HCT116 (cell line): ENCODE data around the gene HDAC1. TPM values are rescaled to one million over a fixed set of nuclear protein-coding genes. Genes with fewer than 3 reads are reported as not detected.

Experiments
- ATAC-seq: fragments of 200-7000 bp; cut with Tn5 transposase; 2 replicates; pipeline ENCODE4 v1.9.1; 2020; ENCODE audit warnings: mild to moderate bottlenecking, moderate library complexity
- BruUV-seq: library from RNA; stranded (reverse); fragments of 400-500 nt; replicated peaks from 2 replicates; lab custom pipeline; 2021; lab: Mats Ljungman, UMichigan
- CTCF ChIA-PET: fragments of 300-600 bp; sonication (Branson Sonifier 250); formaldehyde crosslinking; loops from one replicate; lab custom pipeline; 2021; ENCODE audit warnings: antibody characterized with exemption; lab: Charles Lee
- POLR2A ChIA-PET: fragments of 300-600, 350-600 bp; sonication (Branson Sonifier 250); formaldehyde crosslinking; loops from one replicate; lab custom pipeline; 2021; ENCODE audit warnings: antibody characterized with exemption; lab: Charles Lee
- RAD21 ChIA-PET, 2 experiments: fragments of 300-600 bp; sonication (Branson Sonifier 250); formaldehyde crosslinking; loops; one replicate each; lab custom pipeline; 2023; ENCODE audit warnings: low total read pairs in 2 of 2; ENCODE audit not compliant: uncharacterized antibody in 2 of 2, unreplicated experiment in 2 of 2, low non-redundant PET in 1 of 2; lab: Charles Lee
- DNase-seq: peaks from one replicate; pipeline ENCODE4 v3.0.0-alpha.2; 2010; ENCODE audit warnings: low read depth, low spot score
- H2AFZ ChIP-seq: fragments of 200-600 bp; shearing (Covaris generic), sonication (generic); 2 replicates; pipeline ENCODE4 v1.6.1; 2017; ENCODE audit warnings: low read depth, mixed run types, mixed read lengths, antibody characterized with exemption, low read length; ENCODE audit not compliant: poor library complexity, severe bottlenecking
- H3K27ac ChIP-seq: 2 replicates; pipeline ENCODE4 v1.5.1; 2012; ENCODE audit warnings: low read depth, low read length
- H3K27me3 ChIP-seq: fragments of 200-600 bp; sonication (generic); 2 replicates; pipeline ENCODE4 v1.6.1; 2016; ENCODE audit warnings: mixed run types, low read length, mixed read lengths; ENCODE audit not compliant: insufficient read depth
- H3K36me3 ChIP-seq, 2 experiments: fragments of 200-500 bp in 1 of 2; fragments of 200-600 bp in 1 of 2; sonication (Bioruptor generic) in 1 of 2; sonication (generic) in 1 of 2; 2 replicates each; pipeline versions ENCODE4 v1.5.1 to v1.6.1; 2014 to 2016; ENCODE audit warnings: low read length in 2 of 2, inconsistent platforms in 1 of 2, mixed read lengths in 1 of 2, mixed run types in 1 of 2; ENCODE audit not compliant: insufficient read depth in 2 of 2, control insufficient read depth in 1 of 2
- H3K4me1 ChIP-seq, 2 experiments: fragments of 200-600 bp in 1 of 2; sonication (generic) in 1 of 2; 2 replicates each; pipeline versions ENCODE4 v1.5.1 to v1.6.1; 2012 to 2017; ENCODE audit warnings: low read length in 2 of 2, inconsistent platforms in 1 of 2, mild to moderate bottlenecking in 1 of 2, mixed read lengths in 1 of 2, mixed run types in 1 of 2, moderate library complexity in 1 of 2; ENCODE audit not compliant: insufficient read depth in 2 of 2, control insufficient read depth in 1 of 2
- H3K4me2 ChIP-seq: fragments of 200-600 bp; sonication (generic); 2 replicates; pipeline ENCODE4 v1.6.1; 2017; ENCODE audit warnings: mixed run types, low read length, mixed read lengths
- H3K4me3 ChIP-seq, 2 experiments: fragments of 200-600 bp in 1 of 2; sonication (generic) in 1 of 2; replicated peaks in 1 of 2; 2 replicates each; pipeline ENCODE4 v1.5.1; 2011 to 2016; ENCODE audit warnings: low read length in 2 of 2, control low read depth in 1 of 2, low read depth in 1 of 2, mild to moderate bottlenecking in 1 of 2, mixed read lengths in 1 of 2, mixed run types in 1 of 2
- H3K79me2 ChIP-seq: fragments of 200-600 bp; sonication (generic); 2 replicates; pipeline ENCODE4 v1.6.1; 2017; ENCODE audit warnings: mild to moderate bottlenecking, mixed run types, low read length, moderate library complexity, mixed read lengths; ENCODE audit not compliant: insufficient read depth
- H3K9ac ChIP-seq: fragments of 200-600 bp; sonication (generic); 2 replicates; pipeline ENCODE4 v1.6.1; 2016; ENCODE audit warnings: low read length, mixed read lengths
- H3K9me2 ChIP-seq: fragments of 200-600 bp; sonication (generic), shearing (Covaris generic); 2 replicates; pipeline ENCODE4 v1.6.1; 2017; ENCODE audit warnings: mixed run types, mild to moderate bottlenecking, moderate library complexity; ENCODE audit not compliant: insufficient read depth
- H3K9me3 ChIP-seq, 2 experiments: fragments of 200-500 bp in 1 of 2; fragments of 200-600 bp in 1 of 2; sonication (Bioruptor generic) in 1 of 2; sonication (generic) in 1 of 2; 2 replicates each; pipeline ENCODE4 v1.6.1; 2014 to 2017; ENCODE audit warnings: low read length in 2 of 2, mixed read lengths in 2 of 2, inconsistent platforms in 1 of 2, low read depth in 1 of 2, mild to moderate bottlenecking in 1 of 2, mixed run types in 1 of 2, moderate library complexity in 1 of 2; ENCODE audit not compliant: control insufficient read depth in 1 of 2, insufficient read depth in 1 of 2
- H4K20me1 ChIP-seq: fragments of 200-600 bp; sonication (generic), shearing (Covaris generic); 2 replicates; pipeline ENCODE4 v1.6.1; 2017; ENCODE audit warnings: mixed run types, mild to moderate bottlenecking, moderate library complexity; ENCODE audit not compliant: insufficient read depth
- ATF3 ChIP-seq: IDR thresholded peaks from 2 replicates; pipeline ENCODE4 v1.6.1; 2012
- CBX3 ChIP-seq: IDR thresholded peaks from 2 replicates; pipeline ENCODE4 v1.6.1; 2012; ENCODE audit warnings: low read depth
- CEBPB ChIP-seq: IDR thresholded peaks from 2 replicates; pipeline ENCODE4 v1.6.1; 2012; ENCODE audit warnings: low read depth
- ELF1 ChIP-seq: IDR thresholded peaks from 2 replicates; pipeline ENCODE4 v1.6.1; 2012; ENCODE audit warnings: low read depth, borderline replicate concordance
- EZH2 ChIP-seq: fragments of 200-600 bp; sonication (generic); IDR thresholded peaks from 2 replicates; pipeline ENCODE4 v1.6.1; 2017; ENCODE audit warnings: antibody characterized with exemption, mixed run types
- EZH2phosphoT487 ChIP-seq: fragments of 200-600 bp; IDR thresholded peaks from 2 replicates; pipeline ENCODE4 v1.6.1; 2018; ENCODE audit warnings: antibody characterized with exemption, borderline replicate concordance
- FOSL1 ChIP-seq: IDR thresholded peaks from 2 replicates; pipeline ENCODE4 v1.6.1; 2012; ENCODE audit warnings: low read depth
- POLR2A ChIP-seq: IDR thresholded peaks from 2 replicates; pipeline ENCODE4 v1.7.0; 2011; ENCODE audit warnings: borderline replicate concordance; ENCODE audit not compliant: insufficient read depth, insufficient read length; ENCODE audit errors: extremely low read depth
- POLR2AphosphoS5 ChIP-seq: IDR thresholded peaks from 2 replicates; pipeline ENCODE4 v1.6.1; 2011; ENCODE audit warnings: mild to moderate bottlenecking, low read depth, low read length, moderate library complexity
- SIN3A ChIP-seq: IDR thresholded peaks from 2 replicates; pipeline ENCODE4 v1.6.1; 2012; ENCODE audit warnings: low read depth
- TCF7L2 ChIP-seq: IDR thresholded peaks from 2 replicates; pipeline ENCODE4 v1.7.0; 2011; ENCODE audit warnings: borderline replicate concordance, inconsistent platforms; ENCODE audit not compliant: insufficient read depth, insufficient read length; ENCODE audit errors: extremely low read depth
- ZBTB33 ChIP-seq: IDR thresholded peaks from 2 replicates; pipeline ENCODE4 v1.6.1; 2011; ENCODE audit warnings: mild to moderate bottlenecking, low read length, moderate library complexity; ENCODE audit not compliant: insufficient replicate concordance; ENCODE audit errors: extremely low read depth
- ZFX ChIP-seq: fragments of 450-650 bp; IDR thresholded peaks from 2 replicates; pipeline ENCODE4 v1.6.1; 2017
- ZNF274 ChIP-seq: fragments of 200-500 bp; sonication (Bioruptor generic); IDR thresholded peaks from 2 replicates; pipeline ENCODE4 v1.6.1; 2014; ENCODE audit warnings: mild to moderate bottlenecking, low read depth, low read length, inconsistent platforms
- intact Hi-C: fragments of 100-400 bp; cut with micrococcal nuclease; formaldehyde crosslinking; loops from 2 replicates; pipeline ENCODE4 v1.10.0; 2022
- total RNA-seq: library from RNA; stranded (reverse); gene quantifications from one replicate; pipeline ENCODE4 v1.2.1, GENCODE V29; 2021; ENCODE audit not compliant: unreplicated experiment

The HDAC1 gene
- total RNA-seq, 1 experiment from 2014 or later = 232 TPM

GRCh38 chr1:32372149-32372756 is 80.4 kb downstream of the HDAC1 start:
- H2AFZ ChIP-seq = no peak overlapping the region
- H4K20me1 ChIP-seq = no peaks in the 10 kb centered on the region
- RAD21 ChIA-PET = no interaction called here
- BruUV-seq = no TSS peak
- no peaks in the 10 kb centered on the region for H3K79me2 ChIP-seq
- no peaks in the 10 kb centered on the region for H3K9me2 ChIP-seq
- TF ChIP-seq ZFX = no peak
- no peak for TF ChIP-seq ZBTB33
- no peak for TF ChIP-seq TCF7L2
- no peak for TF ChIP-seq ZNF274
- TF ChIP-seq CBX3 = no peak
- no peak for TF ChIP-seq POLR2A
- TF ChIP-seq ELF1 = no peak
- TF ChIP-seq FOSL1 = no peak
- no peak for TF ChIP-seq POLR2AphosphoS5
- no peak for TF ChIP-seq EZH2phosphoT487
- TF ChIP-seq ATF3 = no peak
- TF ChIP-seq EZH2 = no peak
- TF ChIP-seq SIN3A = no peak
- no peak for TF ChIP-seq CEBPB
- ATAC-seq = peak; percentile 27; the same call in 1 of the 2 replicates
- no peaks in the 10 kb centered on the region for H3K9me3 ChIP-seq
- no peak overlapping the region for H3K4me2 ChIP-seq
- H3K4me3 ChIP-seq = no peak overlapping the region
- H3K36me3 ChIP-seq = peaks cover 30 to 31% of the 10 kb centered on the region in 2 experiments
- no peak for DNase-seq
- no peak overlapping the region for H3K27ac ChIP-seq
- H3K9ac ChIP-seq = no peak overlapping the region
- no peaks in the 10 kb centered on the region for H3K4me1 ChIP-seq
- POLR2A ChIA-PET = no interaction called here
- H3K27me3 ChIP-seq = no peaks in the 10 kb centered on the region
- CTCF ChIA-PET = no interaction called here
- intact Hi-C loops = no loop called here
